Measurements from ENCODE around the gene ABCE1.

DNA sequence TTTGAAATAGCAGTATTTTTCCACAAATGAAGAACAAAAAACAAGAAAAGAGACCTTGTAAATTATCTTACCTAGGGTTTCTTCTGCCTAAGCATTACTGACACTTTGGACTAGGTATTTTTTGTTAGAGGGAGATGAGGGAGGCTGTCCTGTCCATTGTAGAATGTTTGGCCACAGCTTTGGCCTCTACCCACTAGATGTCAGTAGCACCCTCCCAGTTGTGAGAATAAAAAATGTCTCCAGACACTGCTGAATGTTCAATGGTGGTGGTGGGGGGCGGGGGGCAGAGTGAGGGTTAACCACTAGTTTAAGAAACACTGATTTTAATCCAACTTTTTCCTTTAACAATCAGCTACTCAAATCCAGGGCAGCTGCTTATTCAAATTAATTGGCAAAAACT lies 56.5 kb downstream of the ABCE1 start:
- TF ChIP-seq EZH2 (IDR thresholded peaks at IDR 0.05; ENCODE audit: borderline replicate concordance, low read length) = no peak
- TF ChIP-seq, protein P1, sequence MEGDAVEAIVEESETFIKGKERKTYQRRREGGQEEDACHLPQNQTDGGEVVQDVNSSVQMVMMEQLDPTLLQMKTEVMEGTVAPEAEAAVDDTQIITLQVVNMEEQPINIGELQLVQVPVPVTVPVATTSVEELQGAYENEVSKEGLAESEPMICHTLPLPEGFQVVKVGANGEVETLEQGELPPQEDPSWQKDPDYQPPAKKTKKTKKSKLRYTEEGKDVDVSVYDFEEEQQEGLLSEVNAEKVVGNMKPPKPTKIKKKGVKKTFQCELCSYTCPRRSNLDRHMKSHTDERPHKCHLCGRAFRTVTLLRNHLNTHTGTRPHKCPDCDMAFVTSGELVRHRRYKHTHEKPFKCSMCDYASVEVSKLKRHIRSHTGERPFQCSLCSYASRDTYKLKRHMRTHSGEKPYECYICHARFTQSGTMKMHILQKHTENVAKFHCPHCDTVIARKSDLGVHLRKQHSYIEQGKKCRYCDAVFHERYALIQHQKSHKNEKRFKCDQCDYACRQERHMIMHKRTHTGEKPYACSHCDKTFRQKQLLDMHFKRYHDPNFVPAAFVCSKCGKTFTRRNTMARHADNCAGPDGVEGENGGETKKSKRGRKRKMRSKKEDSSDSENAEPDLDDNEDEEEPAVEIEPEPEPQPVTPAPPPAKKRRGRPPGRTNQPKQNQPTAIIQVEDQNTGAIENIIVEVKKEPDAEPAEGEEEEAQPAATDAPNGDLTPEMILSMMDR (conservative IDR thresholded peaks at IDR 0.05 in 1 of 2, IDR thresholded peaks at IDR 0.05 in 1 of 2; ENCODE audit: extremely low read depth in 1 of 2, insufficient read depth in 1 of 2, low read depth in 1 of 2, low read length in 2 of 2) = peak; percentile 28 to 51

Data from mammary epithelial cell (primary cell).